ENCODE measurements around the gene A4GNT. TPM values are rescaled to one million over a fixed set of nuclear protein-coding genes. Genes with fewer than 3 reads are reported as not detected.
"Not testable (repeated sequence)": the region's sequence is repeated elsewhere in the genome, so short reads cannot be mapped to it uniquely, and the experiment has no call there.

The A4GNT gene
- total RNA-seq, 1 donor from 2014 or later = 0.34 TPM

GRCh38 chr3:138093721-138094120 lies 38.5 kb downstream of the A4GNT start:
- TF ChIP-seq, protein P1, sequence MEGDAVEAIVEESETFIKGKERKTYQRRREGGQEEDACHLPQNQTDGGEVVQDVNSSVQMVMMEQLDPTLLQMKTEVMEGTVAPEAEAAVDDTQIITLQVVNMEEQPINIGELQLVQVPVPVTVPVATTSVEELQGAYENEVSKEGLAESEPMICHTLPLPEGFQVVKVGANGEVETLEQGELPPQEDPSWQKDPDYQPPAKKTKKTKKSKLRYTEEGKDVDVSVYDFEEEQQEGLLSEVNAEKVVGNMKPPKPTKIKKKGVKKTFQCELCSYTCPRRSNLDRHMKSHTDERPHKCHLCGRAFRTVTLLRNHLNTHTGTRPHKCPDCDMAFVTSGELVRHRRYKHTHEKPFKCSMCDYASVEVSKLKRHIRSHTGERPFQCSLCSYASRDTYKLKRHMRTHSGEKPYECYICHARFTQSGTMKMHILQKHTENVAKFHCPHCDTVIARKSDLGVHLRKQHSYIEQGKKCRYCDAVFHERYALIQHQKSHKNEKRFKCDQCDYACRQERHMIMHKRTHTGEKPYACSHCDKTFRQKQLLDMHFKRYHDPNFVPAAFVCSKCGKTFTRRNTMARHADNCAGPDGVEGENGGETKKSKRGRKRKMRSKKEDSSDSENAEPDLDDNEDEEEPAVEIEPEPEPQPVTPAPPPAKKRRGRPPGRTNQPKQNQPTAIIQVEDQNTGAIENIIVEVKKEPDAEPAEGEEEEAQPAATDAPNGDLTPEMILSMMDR (conservative IDR thresholded peaks at IDR 0.05) = no peak
- DNase-seq (ENCODE audit: extremely low spot score, unreplicated experiment) = no peak
- Mint-ChIP-seq H3K4me3 (no peak overlapping the region), H3K27me3 (no peaks in the 10 kb centered on the region), H3K9me3 (no peaks in the 10 kb centered on the region), H3K4me1 (ENCODE audit: unreplicated experiment) (no peaks in the 10 kb centered on the region), H3K27ac (no peak overlapping the region), H3K36me3 (peaks cover 16% of the 10 kb centered on the region)

DNA sequence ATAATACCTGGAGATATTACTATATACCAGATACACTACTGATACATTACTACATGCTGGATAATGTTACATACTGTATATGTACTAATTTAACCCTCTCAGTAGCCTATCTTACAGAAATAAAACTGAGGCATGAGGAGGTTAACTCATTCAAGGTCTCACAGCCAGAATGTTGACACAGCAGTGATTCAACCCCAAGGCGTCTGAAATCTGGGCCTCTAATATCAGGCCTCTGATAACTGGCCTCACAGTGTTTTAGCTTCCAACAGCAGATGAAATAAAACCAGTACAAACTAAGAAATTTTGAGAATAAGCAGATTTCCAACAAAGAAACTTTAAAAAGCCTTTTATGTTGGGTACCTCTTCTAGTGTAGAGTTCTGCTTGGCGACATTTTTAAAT lies 40.2 kb downstream of the A4GNT start:
- H3K4me3 Mint-ChIP-seq = no peak overlapping the region
- H3K27me3 Mint-ChIP-seq = no peaks in the 10 kb centered on the region
- H3K36me3 Mint-ChIP-seq = peaks cover 29% of the 10 kb centered on the region
- no peak overlapping the region for H3K27ac Mint-ChIP-seq
- DNase-seq (ENCODE audit: extremely low spot score, unreplicated experiment) = no peak
- H3K4me1 Mint-ChIP-seq (ENCODE audit: unreplicated experiment) = no peaks in the 10 kb centered on the region
- no peaks in the 10 kb centered on the region for H3K9me3 Mint-ChIP-seq
- TF ChIP-seq, protein P1 (conservative IDR thresholded peaks at IDR 0.05) = no peak

DNA sequence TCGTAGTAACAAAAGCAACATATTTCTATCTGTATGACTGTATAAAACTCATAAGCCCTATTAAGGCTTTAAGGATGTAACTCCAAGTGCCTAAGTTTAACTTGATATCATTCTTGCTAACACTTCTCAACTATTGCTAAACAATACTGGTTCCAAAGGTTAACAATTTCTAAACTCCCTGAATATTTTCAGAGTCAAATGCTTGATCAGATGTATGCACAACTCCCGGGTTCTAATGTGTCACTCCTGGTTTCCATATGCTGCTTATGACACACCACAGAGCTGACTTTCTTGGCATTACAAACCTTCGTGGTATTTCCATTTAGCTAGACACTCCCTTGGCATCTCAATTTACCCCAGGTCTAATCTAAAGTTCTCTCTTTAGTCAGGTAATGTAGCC lies 43.1 kb downstream of the A4GNT start:
- DNase-seq (ENCODE audit: extremely low spot score, unreplicated experiment) = no peak
- Mint-ChIP-seq H3K4me1 (ENCODE audit: unreplicated experiment) (no peaks in the 10 kb centered on the region), H3K27ac (no peak overlapping the region), H3K36me3 (peaks cover 26% of the 10 kb centered on the region), H3K9me3 (no peaks in the 10 kb centered on the region), H3K4me3 (no peak overlapping the region), H3K27me3 (no peaks in the 10 kb centered on the region)
- TF ChIP-seq, protein P1 (conservative IDR thresholded peaks at IDR 0.05) = no peak

DNA sequence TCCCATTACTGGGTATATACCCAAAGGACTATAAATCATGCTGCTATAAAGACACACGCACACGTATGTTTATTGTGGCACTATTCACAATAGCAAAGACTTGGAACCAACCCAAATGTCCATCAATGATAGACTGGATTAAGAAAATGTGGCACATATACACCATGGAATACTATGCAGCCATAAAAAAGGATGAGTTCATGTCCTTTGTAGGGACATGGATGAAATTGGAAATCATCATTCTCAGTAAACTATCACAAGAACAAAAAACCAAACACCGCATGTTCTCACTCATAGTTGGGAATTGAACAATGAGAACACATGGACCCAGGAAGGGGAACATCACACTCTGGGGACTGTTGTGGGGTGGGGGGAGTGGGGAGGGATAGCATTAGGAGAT lies 46.4 kb downstream of the A4GNT start:
- H3K4me1 Mint-ChIP-seq (ENCODE audit: unreplicated experiment) = peaks cover 14% of the 10 kb centered on the region
- peaks cover 21% of the 10 kb centered on the region for H3K36me3 Mint-ChIP-seq

DNA sequence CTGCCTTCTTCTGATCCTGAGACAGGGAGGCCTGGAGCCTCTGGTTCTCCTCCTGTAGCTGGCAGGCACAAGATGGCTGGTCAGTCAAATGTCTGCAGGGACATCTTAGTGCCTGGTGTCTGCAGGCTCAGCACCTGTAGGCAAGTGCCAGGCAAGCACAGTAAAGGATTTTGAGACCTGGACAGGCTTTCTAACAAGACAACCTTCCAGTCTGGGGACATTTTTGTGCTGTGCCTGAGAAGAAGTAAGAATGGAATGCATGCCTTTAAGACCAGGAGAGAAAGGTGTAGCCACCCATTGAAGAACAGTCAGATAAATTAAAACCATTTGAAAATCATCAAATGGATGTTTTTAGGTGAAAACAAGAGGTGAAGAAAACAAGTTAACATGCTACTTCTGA lies 48.0 kb downstream of the A4GNT start:
- Mint-ChIP-seq H3K27me3 (no peaks in the 10 kb centered on the region), H3K4me3 (no peak overlapping the region), H3K9me3 (no peaks in the 10 kb centered on the region), H3K36me3 (peaks cover 21% of the 10 kb centered on the region), H3K27ac (no peak overlapping the region), H3K4me1 (ENCODE audit: unreplicated experiment) (peaks cover 14% of the 10 kb centered on the region)
- DNase-seq (ENCODE audit: extremely low spot score, unreplicated experiment) = no peak
- TF ChIP-seq, protein P1 (conservative IDR thresholded peaks at IDR 0.05) = no peak

More for the DNA sequence above, 46.4 kb downstream of the A4GNT start:
- H3K27me3 Mint-ChIP-seq; H3K27ac Mint-ChIP-seq; H3K4me3 Mint-ChIP-seq; H3K9me3 Mint-ChIP-seq; DNase-seq (ENCODE audit: extremely low spot score, unreplicated experiment): not testable (repeated sequence)

DNA sequence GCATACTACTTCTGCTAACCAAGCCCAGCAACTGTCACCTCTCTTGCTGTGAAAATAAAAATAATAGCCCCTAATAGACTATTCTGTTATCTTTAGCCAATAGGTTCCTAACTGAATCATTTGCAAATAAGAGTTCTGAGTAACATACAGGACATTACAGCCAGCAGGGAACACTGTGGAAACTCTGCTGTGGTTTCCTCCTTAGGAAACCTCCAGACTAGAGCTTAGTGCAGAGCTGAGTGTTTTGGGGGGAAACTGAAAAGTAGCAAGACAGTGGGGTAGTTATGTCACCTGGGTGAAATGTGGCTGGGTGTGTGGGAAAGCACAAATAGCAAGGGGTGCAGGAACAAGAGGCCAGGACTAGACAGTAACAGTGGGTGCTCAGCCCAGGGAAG lies 49.2 kb downstream of the A4GNT start:
- peaks cover 14% of the 10 kb centered on the region for H3K4me1 Mint-ChIP-seq (ENCODE audit: unreplicated experiment)

More for the DNA sequence above, 49.2 kb downstream of the A4GNT start:
- Mint-ChIP-seq H3K27ac (no peak overlapping the region), H3K9me3 (no peaks in the 10 kb centered on the region), H3K36me3 (peaks cover 13% of the 10 kb centered on the region), H3K4me3 (no peak overlapping the region), H3K27me3 (no peaks in the 10 kb centered on the region)
- no peak for DNase-seq (ENCODE audit: extremely low spot score, unreplicated experiment)
- TF ChIP-seq, protein P1 (conservative IDR thresholded peaks at IDR 0.05) = no peak

All from type B pancreatic cell (in vitro differentiated cells).